Mucosa of descending colon (tissue), 3 donors: Measurements from ENCODE around the gene APBB2. TPM values are rescaled to one million over a fixed set of nuclear protein-coding genes. Genes with fewer than 3 reads are reported as not detected.

Source experiments
- ATAC-seq: fragments of 200-7000 bp; cut with Tn5 transposase; one replicate; pipeline ENCODE4 v1.9.1; 2020; ENCODE audit warnings: mild to moderate bottlenecking, moderate library complexity
- DNase-seq, 3 donors: peaks; one replicate each; pipeline ENCODE4 v3.0.0-alpha.2; 2020
- H3K36me3 ChIP-seq: fragments of 200-600 bp; one replicate; pipeline ENCODE4 v1.8.0; 2021; ENCODE audit warnings: low read depth, mild to moderate bottlenecking
- H3K4me1 ChIP-seq: fragments of 200-600 bp; one replicate; pipeline ENCODE4 v1.8.0; 2021; ENCODE audit warnings: low read depth, mild to moderate bottlenecking
- H3K4me3 ChIP-seq: fragments of 200-600 bp; one replicate; pipeline ENCODE4 v1.8.0; 2021; ENCODE audit warnings: mild to moderate bottlenecking
- H3K9me3 ChIP-seq: fragments of 200-600 bp; one replicate; pipeline ENCODE4 v1.8.0; 2021; ENCODE audit warnings: mild to moderate bottlenecking
- intact Hi-C, 2 donors: fragments of 100-400 bp; cut with DNase I in 1 of 2; cut with micrococcal nuclease in 1 of 2; formaldehyde crosslinking; loops; one replicate each; pipeline versions ENCODE4 v1.11.0 to v1.11.1; 2022; cut with DNase I, micrococcal nuclease
- total RNA-seq, 3 donors: library from RNA; stranded (reverse); fragmentation: NEBNext Ultra II Directional in 2 of 3; extraction: Animal tissue kit (Norgen Biotek cat#: 25700) in 2 of 3; gene quantifications; one replicate each; pipeline versions ENCODE4 v1.2.1 to v1.2.4, GENCODE V29; 2021 to 2023
- TF ChIP-seq, protein P1 (sequence below): fragments of 200-600 bp; IDR thresholded peaks from one replicate; pipeline ENCODE4 v1.8.0; 2022; ENCODE audit warnings: antibody characterized with exemption, mild to moderate bottlenecking
- donor health status: DM: no; HTN: no; CAD: no; lungs with moderate emphysema.
- donor health status: DM: no; HTN: no; CAD: no.
- donor health status: DM: no; HTN: yes; CAD: no.

APBB2 gene
- total RNA-seq, 3 donors from 2014 or later = 26.3 to 68.3 (median 29.6) TPM

DNA sequence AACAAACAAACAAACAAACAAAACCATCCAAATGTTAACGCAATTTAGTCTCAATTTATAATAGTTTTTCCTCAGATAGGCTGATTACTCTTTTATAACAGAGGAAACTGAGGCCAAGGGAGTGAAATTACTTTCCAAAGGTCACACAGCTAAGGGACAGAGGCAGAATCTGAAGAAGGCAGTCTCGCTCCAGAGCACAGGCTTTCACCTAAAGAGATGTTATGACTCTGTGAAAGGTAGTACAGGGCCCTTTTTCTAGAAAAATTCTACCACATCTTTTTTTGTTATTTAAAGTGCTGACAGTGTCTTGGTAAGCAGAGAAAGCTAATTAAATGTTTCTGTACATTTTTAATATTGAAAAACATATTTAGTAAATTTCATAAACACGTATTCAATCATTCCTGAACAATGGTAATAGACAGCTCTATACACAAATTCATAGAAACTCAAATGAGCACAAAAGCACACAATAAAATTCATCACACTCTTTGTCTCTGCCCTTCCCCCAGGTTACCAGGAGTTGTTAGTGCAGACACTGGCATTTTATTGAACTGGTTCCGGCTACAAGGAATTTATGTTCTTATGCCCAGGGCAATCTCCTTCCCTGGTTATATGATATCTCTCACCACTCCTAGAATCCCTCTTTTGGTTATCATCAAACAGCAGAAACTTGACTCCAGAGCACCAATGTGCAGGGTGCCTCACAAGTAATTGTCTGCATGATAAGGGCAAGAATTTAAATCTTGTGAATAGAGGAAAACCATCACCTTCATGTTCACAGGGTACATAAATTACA lies 7.7 kb upstream of the APBB2 start:
- Histone ChIP-seq H3K4me3 (no peak overlapping the region), H3K36me3 (no peaks in the 10 kb centered on the region), H3K9me3 (no peaks in the 10 kb centered on the region), H3K4me1 (peaks cover 9% of the 10 kb centered on the region)
- ATAC-seq (peak; percentile 85), DNase-seq (peak in 1 of 3 donors; percentile 44)
- TF ChIP-seq, protein P1, sequence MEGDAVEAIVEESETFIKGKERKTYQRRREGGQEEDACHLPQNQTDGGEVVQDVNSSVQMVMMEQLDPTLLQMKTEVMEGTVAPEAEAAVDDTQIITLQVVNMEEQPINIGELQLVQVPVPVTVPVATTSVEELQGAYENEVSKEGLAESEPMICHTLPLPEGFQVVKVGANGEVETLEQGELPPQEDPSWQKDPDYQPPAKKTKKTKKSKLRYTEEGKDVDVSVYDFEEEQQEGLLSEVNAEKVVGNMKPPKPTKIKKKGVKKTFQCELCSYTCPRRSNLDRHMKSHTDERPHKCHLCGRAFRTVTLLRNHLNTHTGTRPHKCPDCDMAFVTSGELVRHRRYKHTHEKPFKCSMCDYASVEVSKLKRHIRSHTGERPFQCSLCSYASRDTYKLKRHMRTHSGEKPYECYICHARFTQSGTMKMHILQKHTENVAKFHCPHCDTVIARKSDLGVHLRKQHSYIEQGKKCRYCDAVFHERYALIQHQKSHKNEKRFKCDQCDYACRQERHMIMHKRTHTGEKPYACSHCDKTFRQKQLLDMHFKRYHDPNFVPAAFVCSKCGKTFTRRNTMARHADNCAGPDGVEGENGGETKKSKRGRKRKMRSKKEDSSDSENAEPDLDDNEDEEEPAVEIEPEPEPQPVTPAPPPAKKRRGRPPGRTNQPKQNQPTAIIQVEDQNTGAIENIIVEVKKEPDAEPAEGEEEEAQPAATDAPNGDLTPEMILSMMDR = no peak
- intact Hi-C loops = no loop called here

DNA sequence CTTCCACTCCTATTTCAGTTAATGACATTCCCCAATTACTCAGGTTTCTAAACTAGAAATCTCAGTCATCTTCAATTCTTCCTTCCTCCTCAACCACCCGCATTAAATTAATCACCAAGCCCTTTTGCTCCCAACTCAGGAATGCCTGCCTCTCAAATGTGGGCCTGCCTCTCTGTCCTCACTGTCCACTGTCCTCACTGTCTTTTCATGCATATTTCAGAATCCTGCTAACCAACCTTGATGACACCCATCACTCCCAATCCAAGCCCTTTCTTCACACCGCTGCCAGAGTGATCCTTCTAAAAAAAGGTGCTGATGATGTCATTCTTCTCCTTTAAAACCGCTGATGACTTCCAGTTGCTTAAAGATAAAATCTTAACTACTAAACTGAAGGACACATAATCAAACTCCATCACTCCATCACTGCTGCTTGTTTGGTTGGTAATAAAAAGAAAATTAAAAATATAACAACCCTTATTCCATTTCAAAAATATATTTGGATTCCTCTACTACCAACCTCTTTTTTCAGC lies 5.1 kb upstream of the APBB2 start:
- DNase-seq (no peak), ATAC-seq (no peak)
- TF ChIP-seq, protein P1 = no peak
- Histone ChIP-seq H3K4me3 (no peak overlapping the region), H3K9me3 (no peaks in the 10 kb centered on the region), H3K4me1 (peaks cover 15% of the 10 kb centered on the region), H3K36me3 (no peaks in the 10 kb centered on the region)
- intact Hi-C loops = loop anchor here in 1 of 2 donors (5.0 to 10.0 kb wide), 2 partner anchors 245 to 292 kb away; no protein-coding TSS in a partner anchor

DNA sequence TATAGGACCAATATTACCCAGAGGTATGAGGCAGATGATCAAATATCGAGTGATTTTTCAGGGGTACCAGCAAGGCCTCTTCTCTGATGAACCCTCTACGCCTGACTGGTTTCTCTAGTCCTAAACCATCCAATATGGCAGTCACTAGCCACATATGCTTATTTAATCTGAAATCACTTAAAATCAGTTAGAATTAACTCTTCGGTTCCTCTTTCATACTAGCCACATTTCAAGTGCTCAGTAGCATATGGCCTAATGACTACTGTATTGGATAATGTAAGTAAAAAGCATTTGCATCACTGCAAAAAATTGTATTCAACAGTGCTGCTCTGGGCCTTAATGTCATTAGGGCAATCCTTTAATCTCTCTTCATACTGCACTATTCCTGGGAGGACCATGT lies 4.4 kb upstream of the APBB2 start:
- DNase-seq (no peak), ATAC-seq (no peak)
- Histone ChIP-seq H3K4me3 (no peak overlapping the region), H3K4me1 (peaks cover 15% of the 10 kb centered on the region), H3K9me3 (no peaks in the 10 kb centered on the region), H3K36me3 (no peaks in the 10 kb centered on the region)
- intact Hi-C loops = loop anchor here in 1 of 2 donors (5.0 to 10.0 kb wide), 2 partner anchors 244 to 291 kb away; no protein-coding TSS in a partner anchor
- TF ChIP-seq, protein P1 = no peak

DNA sequence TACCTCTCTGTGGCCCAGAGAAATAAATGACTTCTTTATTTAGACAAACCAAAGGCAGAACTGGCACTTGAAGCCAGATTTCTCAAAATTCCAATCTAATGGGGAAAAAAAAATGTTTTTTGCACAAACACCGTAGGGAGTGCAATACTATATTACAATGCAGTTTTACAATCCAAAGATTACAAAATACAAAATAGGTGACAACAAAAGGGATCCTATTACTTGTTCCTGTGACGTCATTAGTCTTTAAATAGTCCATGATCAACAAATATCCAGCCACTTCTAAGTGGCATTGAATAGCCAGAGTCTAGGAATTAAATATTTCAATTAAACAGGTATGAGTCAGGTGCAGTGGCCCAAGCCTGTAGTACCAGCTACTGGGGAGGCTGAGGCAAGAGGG lies 3.0 kb upstream of the APBB2 start:
- H3K4me1 ChIP-seq = peaks cover 15% of the 10 kb centered on the region
- intact Hi-C loops = loop anchor here in 1 of 2 donors (5.0 to 10.0 kb wide), 2 partner anchors 243 to 290 kb away; no protein-coding TSS in a partner anchor
- H3K36me3 ChIP-seq = no peaks in the 10 kb centered on the region
- DNase-seq (no peak), ATAC-seq (no peak)
- TF ChIP-seq, protein P1 = no peak
- no peaks in the 10 kb centered on the region for H3K9me3 ChIP-seq
- no peak overlapping the region for H3K4me3 ChIP-seq

DNA sequence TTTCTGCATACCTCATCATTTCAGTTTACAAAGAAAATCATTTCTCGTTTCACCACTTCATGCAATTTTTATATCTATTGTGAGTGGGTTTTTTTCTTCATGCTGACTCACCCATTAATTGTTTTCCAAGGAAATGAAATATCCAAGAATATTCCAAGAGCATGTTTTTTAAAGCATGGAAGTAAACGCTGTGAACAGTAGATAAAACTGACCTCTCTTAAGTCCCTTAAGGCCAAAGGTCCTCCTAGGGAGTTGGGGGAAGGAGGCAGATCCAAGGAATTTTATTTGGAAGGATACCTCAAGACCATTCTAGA lies 2.6 kb upstream of the APBB2 start:
- Histone ChIP-seq H3K36me3 (no peaks in the 10 kb centered on the region), H3K4me1 (peaks cover 12% of the 10 kb centered on the region), H3K9me3 (no peaks in the 10 kb centered on the region), H3K4me3 (no peak overlapping the region)
- intact Hi-C loops = loop anchor here in 1 of 2 donors (5.0 to 10.0 kb wide), 2 partner anchors 242 to 290 kb away; no protein-coding TSS in a partner anchor
- ATAC-seq (no peak), DNase-seq (no peak)
- TF ChIP-seq, protein P1 = no peak
